Activated T-cell treated with anti-CD3 and anti-CD28 coated beads, Interleukin-2, amount 50 U/mL, for 72 hours (primary cell): ENCODE measurements around the gene TBC1D14. TPM values are rescaled to one million over a fixed set of nuclear protein-coding genes. Genes with fewer than 3 reads are reported as not detected.
A peak's percentile ranks its signal among the peaks of the same experiment; 100 is the strongest.

Experiments
- ATAC-seq, 2 donors: fragments of 150-1000 bp; cut with Tn5 transposase; replicated peaks in 1 of 2; 2 replicates each; pipeline ENCODE4 v1.10.0; 2021; ENCODE audit warnings: moderate library complexity in 2 of 2, mild to moderate bottlenecking in 1 of 2
- DNase-seq, 2 donors: peaks; one replicate each; pipeline ENCODE4 v3.0.0; 2021 to 2022; ENCODE audit warnings: mixed read lengths in 1 of 2
- H3K27ac Mint-ChIP-seq: one replicate; pipeline ENCODE4 v1.8.0; 2022; ENCODE audit warnings: mild to moderate bottlenecking, moderate library complexity, mixed read lengths
- H3K27me3 Mint-ChIP-seq: one replicate; pipeline ENCODE4 v1.8.0; 2022; ENCODE audit warnings: low read depth, mixed read lengths
- H3K36me3 Mint-ChIP-seq, 2 donors: one replicate each; pipeline ENCODE4 v1.8.0; 2022; ENCODE audit warnings: mixed read lengths in 2 of 2, mild to moderate bottlenecking in 1 of 2; ENCODE audit not compliant: insufficient read depth in 2 of 2
- H3K4me1 Mint-ChIP-seq: one replicate; pipeline ENCODE4 v1.8.0; 2022; ENCODE audit warnings: low read depth, mixed read lengths
- H3K4me3 Mint-ChIP-seq, 2 donors: one replicate each; pipeline ENCODE4 v1.8.0; 2022; ENCODE audit warnings: mild to moderate bottlenecking in 2 of 2, mixed read lengths in 2 of 2, moderate library complexity in 2 of 2
- H3K9me3 Mint-ChIP-seq, 2 donors: one replicate each; pipeline ENCODE4 v1.8.0; 2022; ENCODE audit warnings: mixed read lengths in 2 of 2
- total RNA-seq, 2 donors: library from RNA; stranded (reverse); gene quantifications; one replicate each; pipeline ENCODE4 v1.2.3, GENCODE V29; 2022

Gene TBC1D14
- total RNA-seq, 2 donors from 2014 or later = 26.5 to 32.4 TPM

GRCh38 chr4:6988016-6988715, 78.5 kb downstream of the TBC1D14 start:
- Mint-ChIP-seq H3K4me3 (peak overlapping the region; percentile 96 to 98), H3K27ac (peak overlapping the region; percentile 70), H3K9me3 (no peaks in the 10 kb centered on the region), H3K36me3 (no peaks in the 10 kb centered on the region), H3K27me3 (no peaks in the 10 kb centered on the region), H3K4me1 (peaks cover 70% of the 10 kb centered on the region)
- DNase-seq = no peak
- no peak for ATAC-seq

GRCh38 chr4:6989331-6989923, 79.8 kb downstream of the TBC1D14 start:
- Mint-ChIP-seq H3K27ac (peak overlapping the region; percentile 55), H3K27me3 (no peaks in the 10 kb centered on the region), H3K9me3 (no peaks in the 10 kb centered on the region), H3K36me3 (no peaks in the 10 kb centered on the region), H3K4me1 (peaks cover 70% of the 10 kb centered on the region), H3K4me3 (peak overlapping the region; percentile 96 to 98)
- DNase-seq (no peak), ATAC-seq (no peak)

- H3K36me3 Mint-ChIP-seq = no peaks in the 10 kb centered on the region
- H3K9me3 Mint-ChIP-seq = no peaks in the 10 kb centered on the region
- H3K27ac Mint-ChIP-seq = peak overlapping the region; percentile 50
- DNase-seq (no peak), ATAC-seq (no peak)
- peaks cover 58% of the 10 kb centered on the region for H3K4me1 Mint-ChIP-seq
- no peaks in the 10 kb centered on the region for H3K27me3 Mint-ChIP-seq
- no peak overlapping the region for H3K4me3 Mint-ChIP-seq
Measured at GRCh38 chr4:6990661-6991060, 81.0 kb downstream of the TBC1D14 start.

GRCh38 chr4:6991249-6991648, 81.6 kb downstream of the TBC1D14 start:
- Mint-ChIP-seq H3K9me3 (no peaks in the 10 kb centered on the region), H3K4me3 (peak overlapping the region; percentile 5 to 17), H3K27ac (peak overlapping the region; percentile 43), H3K36me3 (peaks cover 0 to 2% of the 10 kb centered on the region in 2 donors), H3K27me3 (no peaks in the 10 kb centered on the region), H3K4me1 (peaks cover 52% of the 10 kb centered on the region)
- DNase-seq (no peak), ATAC-seq (no peak)

DNA sequence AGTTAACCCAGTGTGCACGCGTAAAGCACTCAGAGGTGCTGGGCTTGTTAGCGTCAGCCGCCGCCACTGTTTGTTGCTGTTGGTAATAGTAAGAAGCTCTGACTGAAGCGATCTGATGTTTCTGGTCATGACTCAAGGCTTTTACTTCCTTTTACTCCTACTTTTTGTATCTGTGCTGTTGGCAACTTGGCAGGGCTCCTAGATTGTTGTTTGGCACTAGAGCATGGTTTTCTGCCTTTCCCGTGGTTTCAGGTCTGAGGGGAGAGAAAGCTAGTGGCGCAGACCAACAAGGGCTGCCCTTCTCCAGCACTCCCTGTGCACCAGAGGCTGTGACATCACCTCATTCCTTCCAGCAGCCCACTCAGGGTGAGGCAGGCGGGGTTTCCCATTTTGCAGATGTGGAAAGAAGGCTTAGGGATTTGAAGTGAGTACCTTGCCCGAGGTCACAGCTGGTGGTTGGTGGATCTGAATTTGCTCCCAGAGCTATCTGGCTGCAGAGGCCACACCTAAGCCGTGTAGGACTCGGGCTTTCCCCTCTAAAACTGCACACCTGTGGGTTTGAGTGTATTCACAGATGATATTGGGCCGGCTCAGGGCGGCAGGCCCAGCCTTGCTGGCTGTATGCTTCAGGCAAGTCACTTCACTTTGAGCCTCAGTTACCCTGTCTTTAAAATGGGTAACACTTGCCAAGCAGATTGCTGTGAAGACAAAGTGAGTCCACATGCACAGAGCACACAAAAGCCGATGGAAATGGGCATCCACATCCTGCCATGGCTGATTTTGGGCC, 82.3 kb downstream of the TBC1D14 start:
- Mint-ChIP-seq H3K36me3 (peaks cover 0 to 4% of the 10 kb centered on the region in 2 donors), H3K4me3 (peak overlapping the region in 1 of 2 donors; percentile 5), H3K27ac (no peak overlapping the region), H3K4me1 (peaks cover 46% of the 10 kb centered on the region), H3K27me3 (no peaks in the 10 kb centered on the region), H3K9me3 (no peaks in the 10 kb centered on the region)
- no peak for ATAC-seq
- DNase-seq = no peak

DNA sequence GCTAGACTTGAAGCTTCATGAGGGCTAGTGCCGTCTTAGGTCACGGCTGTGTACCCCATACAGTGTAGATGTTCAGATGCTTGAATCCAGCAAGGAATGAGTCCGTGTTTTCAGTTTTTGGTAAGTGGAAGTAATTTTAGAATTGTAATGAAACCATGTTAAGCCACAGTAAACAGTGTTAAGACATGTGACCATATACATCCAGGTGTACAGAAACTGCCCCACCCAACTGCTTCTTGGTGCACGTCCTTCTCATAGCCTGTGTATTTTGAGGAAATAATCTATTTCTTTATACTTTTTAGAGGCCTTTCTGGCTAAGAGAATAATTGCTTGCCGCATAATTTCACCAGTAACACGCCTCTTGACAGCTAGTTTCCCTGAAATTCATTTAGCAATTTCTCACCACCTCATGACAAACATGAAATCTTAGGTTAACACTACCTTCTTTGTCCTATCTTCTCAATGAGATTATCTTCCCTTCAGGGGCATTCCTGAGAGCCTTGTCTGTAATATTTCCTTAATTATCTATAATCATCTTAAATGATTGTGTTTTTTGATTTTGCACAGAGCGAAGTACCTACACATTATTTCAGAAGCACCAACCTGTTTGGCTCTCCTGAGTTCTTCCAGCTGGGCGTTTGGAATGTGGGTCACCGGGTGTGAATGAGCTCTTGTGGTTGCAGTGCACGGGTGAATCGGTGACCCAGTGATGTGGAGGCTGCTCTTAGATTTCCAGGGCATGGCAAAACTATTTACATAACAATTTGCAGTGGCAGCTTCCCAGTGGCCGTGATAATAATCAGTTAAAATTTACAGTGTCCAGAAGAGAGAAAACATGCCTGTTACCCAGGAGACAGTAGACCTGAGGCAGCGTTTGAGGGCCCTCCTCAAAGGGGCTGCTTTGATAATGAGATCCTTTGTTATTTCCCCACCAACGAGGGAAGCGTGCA, 83.4 kb downstream of the TBC1D14 start:
- DNase-seq (no peak), ATAC-seq (no peak)
- H3K27ac Mint-ChIP-seq = no peak overlapping the region
- H3K9me3 Mint-ChIP-seq = no peaks in the 10 kb centered on the region
- H3K27me3 Mint-ChIP-seq = no peaks in the 10 kb centered on the region
- peaks cover 40% of the 10 kb centered on the region for H3K4me1 Mint-ChIP-seq
- no peak overlapping the region for H3K4me3 Mint-ChIP-seq
- peaks cover 0 to 7% of the 10 kb centered on the region in 2 donors for H3K36me3 Mint-ChIP-seq

DNA sequence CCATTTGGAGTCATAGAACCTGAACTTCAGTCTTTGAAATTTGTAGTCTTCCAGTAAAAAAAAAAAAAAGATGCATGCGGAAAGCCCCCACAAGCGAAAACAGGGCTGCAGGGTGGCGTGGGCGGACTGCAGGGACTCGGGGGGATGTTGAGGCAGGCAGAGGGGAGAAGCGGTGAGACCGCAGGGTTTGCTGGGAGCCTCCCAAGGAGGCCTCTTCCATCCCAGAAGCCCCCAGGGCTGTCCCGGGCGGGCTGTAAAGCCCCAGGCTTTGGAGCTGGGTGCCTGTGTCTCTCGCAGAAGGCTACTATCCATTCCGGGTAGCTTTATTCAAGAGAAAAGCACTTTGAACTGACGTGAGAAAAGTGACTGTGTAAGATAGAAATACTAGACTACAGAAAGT, 86.9 kb downstream of the TBC1D14 start:
- Mint-ChIP-seq H3K4me3 (no peak overlapping the region), H3K9me3 (no peaks in the 10 kb centered on the region), H3K36me3 (peaks cover 3 to 14% of the 10 kb centered on the region in 2 donors), H3K4me1 (peaks cover 23% of the 10 kb centered on the region), H3K27me3 (no peaks in the 10 kb centered on the region), H3K27ac (no peak overlapping the region)
- DNase-seq (no peak), ATAC-seq (no peak)

- DNase-seq = peak; percentile 24 to 35
- ATAC-seq = peak; percentile 91 to 93
- H3K4me1 Mint-ChIP-seq = peaks cover 16% of the 10 kb centered on the region
Measured at GRCh38 chr4:6999172-7000086, 89.8 kb downstream of the TBC1D14 start.

GRCh38 chr4:7000421-7001176, 91.0 kb downstream of the TBC1D14 start:
- DNase-seq (no peak), ATAC-seq (no peak)
- Mint-ChIP-seq H3K27me3 (no peaks in the 10 kb centered on the region), H3K9me3 (no peaks in the 10 kb centered on the region), H3K4me3 (no peak overlapping the region), H3K36me3 (peaks cover 3 to 25% of the 10 kb centered on the region in 2 donors), H3K27ac (no peak overlapping the region), H3K4me1 (peaks cover 16% of the 10 kb centered on the region)

More at GRCh38 chr4:6999172-7000086, 89.8 kb downstream of the TBC1D14 start:
- Mint-ChIP-seq H3K4me3 (peak overlapping the region; percentile 6 to 16), H3K36me3 (peaks cover 3 to 22% of the 10 kb centered on the region in 2 donors), H3K27ac (peak overlapping the region; percentile 51), H3K27me3 (no peaks in the 10 kb centered on the region), H3K9me3 (no peaks in the 10 kb centered on the region)

DNA sequence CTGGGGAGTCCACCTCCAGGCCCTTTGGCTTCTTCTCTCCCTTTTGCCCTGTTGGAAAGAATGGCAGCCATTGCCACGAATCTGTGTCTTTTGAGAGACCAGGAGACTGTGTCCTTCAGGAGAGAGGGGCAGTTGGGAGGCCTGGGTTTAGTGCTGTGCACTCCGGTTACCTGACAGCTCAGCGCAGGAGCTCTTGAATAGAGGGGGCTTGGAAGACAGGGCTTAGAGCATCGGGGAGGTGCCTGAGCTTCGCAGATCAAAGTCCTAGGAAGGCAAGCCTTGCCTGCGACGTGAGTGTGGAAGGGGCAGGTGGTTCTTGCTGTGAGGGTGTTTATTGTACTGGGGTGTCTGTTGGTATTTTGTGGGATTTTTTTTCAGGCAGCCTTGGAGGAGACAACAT, 91.6 kb downstream of the TBC1D14 start:
- ATAC-seq (no peak), DNase-seq (no peak)
- Mint-ChIP-seq H3K9me3 (no peaks in the 10 kb centered on the region), H3K36me3 (peaks cover 3 to 23% of the 10 kb centered on the region in 2 donors), H3K4me1 (peaks cover 16% of the 10 kb centered on the region), H3K27ac (no peak overlapping the region), H3K4me3 (no peak overlapping the region), H3K27me3 (no peaks in the 10 kb centered on the region)

GRCh38 chr4:7002336-7002735, 92.7 kb downstream of the TBC1D14 start:
- ATAC-seq (no peak), DNase-seq (no peak)
- no peaks in the 10 kb centered on the region for H3K27me3 Mint-ChIP-seq
- no peaks in the 10 kb centered on the region for H3K9me3 Mint-ChIP-seq
- peaks cover 3 to 26% of the 10 kb centered on the region in 2 donors for H3K36me3 Mint-ChIP-seq
- H3K4me3 Mint-ChIP-seq = no peak overlapping the region
- peaks cover 16% of the 10 kb centered on the region for H3K4me1 Mint-ChIP-seq
- H3K27ac Mint-ChIP-seq = peak overlapping the region; percentile 93
